Panc1 (cell line): Measurements from ENCODE around the gene USP30. TPM values are rescaled to one million over a fixed set of nuclear protein-coding genes. Genes with fewer than 3 reads are reported as not detected.

ENCODE experiments used
- ATAC-seq: fragments of 200-7000 bp; cut with Tn5 transposase; 2 replicates; pipeline ENCODE4 v1.9.1; 2020; ENCODE audit warnings: mild to moderate bottlenecking, moderate library complexity
- BruUV-seq: library from RNA; stranded (reverse); fragments of 400-500 nt; replicated peaks from 2 replicates; lab custom pipeline; 2021; lab: Mats Ljungman, UMichigan
- CTCF ChIA-PET: fragments of 300-600 bp; sonication (Branson Sonifier 250); formaldehyde crosslinking; loops from one replicate; lab custom pipeline; 2022; ENCODE audit warnings: antibody characterized with exemption; lab: Charles Lee
- POLR2A ChIA-PET: fragments of 300-600 bp; sonication (Branson Sonifier 250); formaldehyde crosslinking; loops from one replicate; lab custom pipeline; 2022; ENCODE audit warnings: antibody characterized with exemption; lab: Charles Lee
- DNase-seq: peaks from one replicate; pipeline ENCODE4 v3.0.0-alpha.2; 2010; ENCODE audit warnings: low read depth, low spot score
- H3K27ac ChIP-seq: 2 replicates; pipeline ENCODE4 v1.5.1; 2011; ENCODE audit warnings: mild to moderate bottlenecking, low read length, inconsistent platforms
- H3K27me3 ChIP-seq: fragments of 200-500 bp; sonication (Bioruptor generic); 2 replicates; pipeline ENCODE4 v1.6.0; 2014; ENCODE audit warnings: low read length, inconsistent platforms; ENCODE audit not compliant: control insufficient read depth, insufficient read depth
- H3K36me3 ChIP-seq: fragments of 200-500 bp; sonication (Bioruptor generic); 2 replicates; pipeline ENCODE4 v1.5.1; 2014; ENCODE audit warnings: inconsistent platforms, mild to moderate bottlenecking, low read length, moderate library complexity; ENCODE audit not compliant: control insufficient read depth, insufficient read depth
- H3K4me1 ChIP-seq: 2 replicates; pipeline ENCODE4 v1.5.1; 2011; ENCODE audit warnings: inconsistent platforms, mild to moderate bottlenecking, low read length, moderate library complexity; ENCODE audit not compliant: control insufficient read depth, insufficient read depth
- H3K4me3 ChIP-seq, 2 experiments: 2 replicates each; pipeline ENCODE4 v1.5.1; 2011 to 2012; ENCODE audit warnings: low read depth in 2 of 2, low read length in 2 of 2, mild to moderate bottlenecking in 2 of 2, inconsistent platforms in 1 of 2, moderate library complexity in 1 of 2
- H3K9me3 ChIP-seq: fragments of 200-500 bp; sonication (Bioruptor generic); 2 replicates; pipeline ENCODE4 v1.5.1; 2014; ENCODE audit warnings: low read depth, mild to moderate bottlenecking, inconsistent platforms, low read length, moderate library complexity; ENCODE audit not compliant: control insufficient read depth, insufficient read depth
- POLR2AphosphoS5 ChIP-seq: IDR thresholded peaks from 2 replicates; pipeline ENCODE4 v1.6.1; 2012; ENCODE audit warnings: mild to moderate bottlenecking, low read depth, low read length, moderate library complexity
- SIN3A ChIP-seq: IDR thresholded peaks from 2 replicates; pipeline ENCODE4 v1.6.1; 2012; ENCODE audit warnings: low read depth, mild to moderate bottlenecking, low read length, moderate library complexity, borderline replicate concordance; ENCODE audit not compliant: insufficient read depth
- TCF7L2 ChIP-seq: IDR thresholded peaks from 2 replicates; pipeline ENCODE4 v1.6.1; 2011; ENCODE audit warnings: mild to moderate bottlenecking, low read depth, low read length, inconsistent platforms
- in situ Hi-C: cut with HindIII; loops from 2 replicates; pipeline ENCODE4 v1.10.0; 2016; ENCODE audit warnings: low sequenced_read_pairs, low pct_unique_long_range_greater_than_20kb
- intact Hi-C: fragments of 100-400 bp; cut with micrococcal nuclease; formaldehyde crosslinking; loops from one replicate; pipeline ENCODE4 v1.10.0; 2022; ENCODE audit not compliant: unreplicated experiment
- total RNA-seq: library from RNA; stranded (reverse); gene quantifications from one replicate; pipeline ENCODE4 v1.2.1, GENCODE V29; 2021; ENCODE audit not compliant: unreplicated experiment
- TF ChIP-seq, protein P1 (sequence below): fragments of 450-650 bp; IDR thresholded peaks from 2 replicates; pipeline ENCODE4 v1.5.1; 2017; ENCODE audit warnings: mild to moderate bottlenecking
- TF ChIP-seq, protein P2 (sequence below), 2 experiments: IDR thresholded peaks; 2 replicates each; pipeline ENCODE4 v1.6.1; 2011 to 2012; ENCODE audit warnings: low read depth in 2 of 2, control low read depth in 1 of 2, low read length in 1 of 2, mild to moderate bottlenecking in 1 of 2, moderate library complexity in 1 of 2; ENCODE audit not compliant: insufficient read depth in 1 of 2

The USP30 gene
- total RNA-seq, 1 experiment from 2014 or later: 5.7 TPM

DNA sequence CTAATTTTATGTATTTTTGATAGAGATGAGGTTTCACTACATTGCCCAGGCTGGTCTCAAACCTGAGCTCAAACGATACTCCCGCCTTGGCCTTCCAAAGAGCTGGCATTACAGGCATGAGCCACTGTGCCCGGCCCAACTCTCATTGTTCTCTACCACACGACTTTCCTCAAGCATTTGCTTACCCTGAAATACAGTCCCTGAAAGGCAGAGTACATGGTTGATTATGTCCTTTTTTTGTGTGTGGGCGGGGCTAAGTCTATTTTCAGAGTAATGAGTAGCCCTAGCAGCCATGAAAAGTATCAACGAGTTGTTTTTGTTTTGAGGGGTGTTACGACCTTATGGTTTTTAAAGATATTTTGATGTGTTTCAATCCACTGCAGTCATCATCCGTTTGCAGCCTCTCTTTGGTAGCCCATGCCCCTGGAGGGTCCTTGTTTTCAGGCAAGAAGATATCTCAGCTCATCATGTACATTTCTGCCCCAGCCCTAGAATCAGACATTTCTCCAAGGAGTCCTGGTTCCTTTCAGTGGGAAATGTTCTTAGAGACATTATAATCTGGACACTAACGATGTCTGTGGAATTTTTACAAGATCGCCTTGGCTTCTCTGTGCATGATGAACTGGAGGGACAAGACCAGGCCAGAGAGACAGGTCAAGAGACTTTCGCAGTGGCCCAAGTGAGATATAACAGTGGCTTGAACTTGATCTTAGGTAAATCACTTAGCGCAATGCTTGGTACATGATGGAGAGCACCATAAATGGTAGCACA lies 72.7 kb downstream of the USP30 start:
- Histone ChIP-seq H3K9me3 (no peaks in the 10 kb centered on the region), H3K27ac (no peak overlapping the region), H3K27me3 (no peaks in the 10 kb centered on the region), H3K4me3 (no peak overlapping the region), H3K4me1 (no peaks in the 10 kb centered on the region), H3K36me3 (no peaks in the 10 kb centered on the region)
- CTCF ChIA-PET: no interaction called here
- in situ Hi-C loops (no loop called here), intact Hi-C loops (no loop called here)
- DNase-seq (no peak), ATAC-seq (no peak)
- POLR2A ChIA-PET: no interaction called here
- BruUV-seq: no TSS peak
- TF ChIP-seq, protein P1, sequence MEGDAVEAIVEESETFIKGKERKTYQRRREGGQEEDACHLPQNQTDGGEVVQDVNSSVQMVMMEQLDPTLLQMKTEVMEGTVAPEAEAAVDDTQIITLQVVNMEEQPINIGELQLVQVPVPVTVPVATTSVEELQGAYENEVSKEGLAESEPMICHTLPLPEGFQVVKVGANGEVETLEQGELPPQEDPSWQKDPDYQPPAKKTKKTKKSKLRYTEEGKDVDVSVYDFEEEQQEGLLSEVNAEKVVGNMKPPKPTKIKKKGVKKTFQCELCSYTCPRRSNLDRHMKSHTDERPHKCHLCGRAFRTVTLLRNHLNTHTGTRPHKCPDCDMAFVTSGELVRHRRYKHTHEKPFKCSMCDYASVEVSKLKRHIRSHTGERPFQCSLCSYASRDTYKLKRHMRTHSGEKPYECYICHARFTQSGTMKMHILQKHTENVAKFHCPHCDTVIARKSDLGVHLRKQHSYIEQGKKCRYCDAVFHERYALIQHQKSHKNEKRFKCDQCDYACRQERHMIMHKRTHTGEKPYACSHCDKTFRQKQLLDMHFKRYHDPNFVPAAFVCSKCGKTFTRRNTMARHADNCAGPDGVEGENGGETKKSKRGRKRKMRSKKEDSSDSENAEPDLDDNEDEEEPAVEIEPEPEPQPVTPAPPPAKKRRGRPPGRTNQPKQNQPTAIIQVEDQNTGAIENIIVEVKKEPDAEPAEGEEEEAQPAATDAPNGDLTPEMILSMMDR: no peak
- TF ChIP-seq TCF7L2: no peak
- no peak for TF ChIP-seq SIN3A
- no peak for TF ChIP-seq POLR2AphosphoS5
- TF ChIP-seq, protein P2, sequence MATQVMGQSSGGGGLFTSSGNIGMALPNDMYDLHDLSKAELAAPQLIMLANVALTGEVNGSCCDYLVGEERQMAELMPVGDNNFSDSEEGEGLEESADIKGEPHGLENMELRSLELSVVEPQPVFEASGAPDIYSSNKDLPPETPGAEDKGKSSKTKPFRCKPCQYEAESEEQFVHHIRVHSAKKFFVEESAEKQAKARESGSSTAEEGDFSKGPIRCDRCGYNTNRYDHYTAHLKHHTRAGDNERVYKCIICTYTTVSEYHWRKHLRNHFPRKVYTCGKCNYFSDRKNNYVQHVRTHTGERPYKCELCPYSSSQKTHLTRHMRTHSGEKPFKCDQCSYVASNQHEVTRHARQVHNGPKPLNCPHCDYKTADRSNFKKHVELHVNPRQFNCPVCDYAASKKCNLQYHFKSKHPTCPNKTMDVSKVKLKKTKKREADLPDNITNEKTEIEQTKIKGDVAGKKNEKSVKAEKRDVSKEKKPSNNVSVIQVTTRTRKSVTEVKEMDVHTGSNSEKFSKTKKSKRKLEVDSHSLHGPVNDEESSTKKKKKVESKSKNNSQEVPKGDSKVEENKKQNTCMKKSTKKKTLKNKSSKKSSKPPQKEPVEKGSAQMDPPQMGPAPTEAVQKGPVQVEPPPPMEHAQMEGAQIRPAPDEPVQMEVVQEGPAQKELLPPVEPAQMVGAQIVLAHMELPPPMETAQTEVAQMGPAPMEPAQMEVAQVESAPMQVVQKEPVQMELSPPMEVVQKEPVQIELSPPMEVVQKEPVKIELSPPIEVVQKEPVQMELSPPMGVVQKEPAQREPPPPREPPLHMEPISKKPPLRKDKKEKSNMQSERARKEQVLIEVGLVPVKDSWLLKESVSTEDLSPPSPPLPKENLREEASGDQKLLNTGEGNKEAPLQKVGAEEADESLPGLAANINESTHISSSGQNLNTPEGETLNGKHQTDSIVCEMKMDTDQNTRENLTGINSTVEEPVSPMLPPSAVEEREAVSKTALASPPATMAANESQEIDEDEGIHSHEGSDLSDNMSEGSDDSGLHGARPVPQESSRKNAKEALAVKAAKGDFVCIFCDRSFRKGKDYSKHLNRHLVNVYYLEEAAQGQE (IDR thresholded peaks at IDR 0.05; ENCODE audit: insufficient read depth in 1 of 2, low read depth in 2 of 2, low read length in 1 of 2): no peak

DNA sequence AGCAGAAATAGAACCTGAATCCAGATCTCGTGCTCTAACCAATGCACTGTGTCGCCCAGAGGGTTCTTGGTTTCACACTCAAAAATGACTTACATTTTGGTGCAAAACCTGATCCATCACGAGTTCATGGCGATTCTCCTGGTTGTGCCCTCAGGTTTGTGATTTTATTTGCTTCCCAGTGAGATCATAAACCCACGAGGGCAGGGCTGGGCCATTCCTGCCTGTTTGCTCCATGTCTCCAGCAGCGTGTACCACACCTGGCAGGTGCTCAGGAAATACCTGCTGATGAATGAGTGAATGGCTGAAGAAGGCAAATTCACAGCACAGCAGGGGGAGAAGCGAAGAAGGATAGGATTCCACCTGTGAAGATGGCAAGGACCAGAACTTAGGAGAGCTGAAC lies 73.4 kb downstream of the USP30 start:
- TF ChIP-seq, protein P1: no peak
- TF ChIP-seq TCF7L2: no peak
- TF ChIP-seq, protein P2 (IDR thresholded peaks at IDR 0.05; ENCODE audit: insufficient read depth in 1 of 2, low read depth in 2 of 2, low read length in 1 of 2): no peak
- no peak for TF ChIP-seq SIN3A
- TF ChIP-seq POLR2AphosphoS5: no peak

More for the DNA sequence above, 73.4 kb downstream of the USP30 start:
- no TSS peak for BruUV-seq
- Histone ChIP-seq H3K9me3 (no peaks in the 10 kb centered on the region), H3K4me3 (no peak overlapping the region), H3K4me1 (no peaks in the 10 kb centered on the region), H3K27ac (no peak overlapping the region), H3K27me3 (no peaks in the 10 kb centered on the region), H3K36me3 (no peaks in the 10 kb centered on the region)
- ChIA-PET POLR2A (no interaction called here), CTCF (no interaction called here)
- in situ Hi-C loops: no loop called here
- no peak for ATAC-seq
- intact Hi-C loops: no loop called here
- no peak for DNase-seq
